Endothelial cell of umbilical vein (primary cell): ENCODE data around the gene NEUROG1. TPM values are rescaled to one million over a fixed set of nuclear protein-coding genes. Genes with fewer than 3 reads are reported as not detected.

Experiments used
- BruUV-seq: library from RNA; stranded (reverse); fragments of 400-500 nt; replicated peaks from 2 replicates; lab custom pipeline; 2021; lab: Mats Ljungman, UMichigan
- CTCF ChIA-PET: fragments of 300-600, 350-600 bp; sonication (Branson Sonifier 250); formaldehyde crosslinking; loops from one replicate; lab custom pipeline; 2021; ENCODE audit warnings: antibody characterized with exemption, inconsistent platforms; lab: Charles Lee
- POLR2A ChIA-PET: fragments of 300-600, 350-600 bp; sonication (Branson Sonifier 250); formaldehyde crosslinking; loops from one replicate; lab custom pipeline; 2021; ENCODE audit warnings: antibody characterized with exemption, inconsistent platforms; lab: Charles Lee
- DNase-seq: peaks from one replicate; pipeline ENCODE4 v3.0.0-alpha.2; 2011; ENCODE audit warnings: low read depth, low spot score
- FAIRE-seq: peaks from 2 replicates; lab custom pipeline; 2011; peaks lifted over from hg19 to GRCh38; lab: Jason Lieb, UNC
- H2AFZ ChIP-seq: 2 replicates; pipeline ENCODE4 v1.6.0; 2012; ENCODE audit warnings: low read depth, low read length, control low read depth, inconsistent platforms
- H3K27ac ChIP-seq: 2 replicates; pipeline ENCODE4 v1.5.1; 2011; ENCODE audit warnings: low read depth, mild to moderate bottlenecking, control low read depth, low read length, moderate library complexity; ENCODE audit not compliant: insufficient read depth
- H3K27me3 ChIP-seq, 2 experiments: 2 replicates each; pipeline versions ENCODE4 v1.6.0 to v1.6.1; 2011; ENCODE audit warnings: low read length in 2 of 2, mixed read lengths in 1 of 2; ENCODE audit not compliant: control insufficient read depth in 2 of 2, insufficient read depth in 2 of 2
- H3K36me3 ChIP-seq, 2 experiments: 2 replicates in 1 of 2; 3 replicates in 1 of 2; pipeline ENCODE4 v1.5.1; 2011; ENCODE audit warnings: low read length in 2 of 2, mild to moderate bottlenecking in 1 of 2, moderate library complexity in 1 of 2; ENCODE audit not compliant: control insufficient read depth in 2 of 2, insufficient read depth in 2 of 2; ENCODE audit errors: extremely low read depth in 1 of 2
- H3K4me1 ChIP-seq: 3 replicates; pipeline ENCODE4 v1.5.1; 2011; ENCODE audit warnings: mild to moderate bottlenecking, low read length; ENCODE audit not compliant: control insufficient read depth, insufficient read depth; ENCODE audit errors: extremely low read depth
- H3K4me2 ChIP-seq: 2 replicates; pipeline ENCODE4 v1.6.1; 2011; ENCODE audit warnings: low read length, control low read depth, mixed read lengths; ENCODE audit not compliant: insufficient read depth
- H3K4me3 ChIP-seq, 3 experiments: fragments of 200-600 bp in 1 of 3; sonication (generic), shearing (Covaris generic) in 1 of 3; replicated peaks in 1 of 3; 2 replicates each; pipeline ENCODE4 v1.5.1; 2011 to 2016; ENCODE audit warnings: control low read depth in 3 of 3, low read length in 3 of 3, mild to moderate bottlenecking in 2 of 3, inconsistent platforms in 1 of 3, low read depth in 1 of 3, moderate library complexity in 1 of 3; ENCODE audit not compliant: insufficient read depth in 1 of 3
- H3K79me2 ChIP-seq: 2 replicates; pipeline ENCODE4 v1.6.0; 2012; ENCODE audit warnings: low read length, inconsistent platforms; ENCODE audit not compliant: control insufficient read depth, insufficient read depth
- H3K9ac ChIP-seq: replicated peaks from 2 replicates; pipeline ENCODE3; 2011; ENCODE audit warnings: low read length, control low read depth; ENCODE audit not compliant: insufficient read depth; ENCODE audit errors: extremely low read depth
- H3K9me1 ChIP-seq: replicated peaks from 3 replicates; pipeline ENCODE4 v1.6.0; 2011; ENCODE audit warnings: mild to moderate bottlenecking, low read length; ENCODE audit not compliant: control insufficient read depth, insufficient read depth; ENCODE audit errors: extremely low read depth
- H3K9me3 ChIP-seq: replicated peaks from 2 replicates; pipeline ENCODE4 v1.5.1; 2012; ENCODE audit warnings: low read length, inconsistent platforms; ENCODE audit not compliant: control insufficient read depth, insufficient read depth
- H4K20me1 ChIP-seq: replicated peaks from 2 replicates; pipeline ENCODE3; 2011; ENCODE audit warnings: mild to moderate bottlenecking, low read length; ENCODE audit not compliant: control insufficient read depth, insufficient read depth; ENCODE audit errors: extremely low read depth
- EZH2 ChIP-seq: IDR thresholded peaks from 2 replicates; pipeline ENCODE4 v1.6.1; 2012; ENCODE audit warnings: borderline replicate concordance, low read depth, mild to moderate bottlenecking, moderate library complexity, low read length, inconsistent platforms; ENCODE audit not compliant: severe bottlenecking
- FOS ChIP-seq: IDR thresholded peaks from 2 replicates; pipeline ENCODE4 v1.6.1; 2011; ENCODE audit warnings: mild to moderate bottlenecking, low read length, moderate library complexity, borderline replicate concordance; ENCODE audit not compliant: insufficient read depth
- GATA2 ChIP-seq: IDR thresholded peaks from 2 replicates; pipeline ENCODE4 v1.7.0; 2011; ENCODE audit warnings: low read depth, mild to moderate bottlenecking, moderate library complexity, mixed read lengths, low read length; ENCODE audit not compliant: insufficient read length, insufficient read depth
- JUN ChIP-seq: IDR thresholded peaks from 2 replicates; pipeline ENCODE4 v1.6.1; 2011; ENCODE audit warnings: borderline replicate concordance, low read depth; ENCODE audit not compliant: insufficient read length, insufficient read depth
- MAX ChIP-seq: IDR thresholded peaks from 2 replicates; pipeline ENCODE4 v1.6.1; 2011; ENCODE audit not compliant: insufficient read depth, insufficient read length
- MYC ChIP-seq: IDR thresholded peaks from one replicate; pipeline ENCODE4 v1.6.1; 2011; ENCODE audit warnings: mild to moderate bottlenecking, low read depth, low read length
- POLR2A ChIP-seq: IDR thresholded peaks from 2 replicates; pipeline ENCODE4 v1.6.1; 2012; ENCODE audit warnings: low read depth, mild to moderate bottlenecking, control low read depth, low read length
- POLR2AphosphoS5 ChIP-seq: IDR thresholded peaks from 2 replicates; pipeline ENCODE4 v1.6.1; 2012; ENCODE audit warnings: low read depth, mild to moderate bottlenecking, control low read depth, low read length, moderate library complexity; ENCODE audit not compliant: insufficient read depth
- dilution Hi-C: fragments of 300-500 bp; cut with MboI; formaldehyde crosslinking; loops from one replicate; pipeline ENCODE4 v1.15.0; 2019; ENCODE audit warnings: low sequenced_read_pairs; ENCODE audit not compliant: extremely low pct_ligation_motif_present
- intact Hi-C: fragments of 100-400 bp; cut with micrococcal nuclease; formaldehyde crosslinking; loops from one replicate; pipeline ENCODE4 v1.10.0; 2022
- polyA plus RNA-seq, 4 experiments: library from polyadenylated mRNA; depleted of rRNA in 3 of 4; stranded (reverse) in 3 of 4; unstranded in 1 of 4; fragments of >200 nt; gene quantifications; 2 replicates each; pipeline versions ENCODE4 v1.2.1 to v1.2.3, GENCODE V29; 2011 to 2012; ENCODE audit warnings: missing spikeins in 1 of 4
- total RNA-seq: library from RNA; stranded (reverse); gene quantifications from 2 replicates; pipeline ENCODE4 v1.2.3, GENCODE V29; 2021
- TF ChIP-seq, protein P1 (sequence below), 2 donors: IDR thresholded peaks; 1 replicate in 1 of 2; 2 replicates in 1 of 2; pipeline ENCODE4 v1.5.1; 2011; ENCODE audit warnings: low read length in 2 of 2, mild to moderate bottlenecking in 2 of 2, moderate library complexity in 2 of 2, control low read depth in 1 of 2, inconsistent platforms in 1 of 2, low read depth in 1 of 2; ENCODE audit not compliant: insufficient read depth in 1 of 2; ENCODE audit errors: extremely low read depth in 1 of 2

The NEUROG1 gene
- total and polyA plus RNA-seq, 2 donors (not counting 3 experiments of a cell fraction or from before 2014, with no cell fraction given), result not detected

DNA sequence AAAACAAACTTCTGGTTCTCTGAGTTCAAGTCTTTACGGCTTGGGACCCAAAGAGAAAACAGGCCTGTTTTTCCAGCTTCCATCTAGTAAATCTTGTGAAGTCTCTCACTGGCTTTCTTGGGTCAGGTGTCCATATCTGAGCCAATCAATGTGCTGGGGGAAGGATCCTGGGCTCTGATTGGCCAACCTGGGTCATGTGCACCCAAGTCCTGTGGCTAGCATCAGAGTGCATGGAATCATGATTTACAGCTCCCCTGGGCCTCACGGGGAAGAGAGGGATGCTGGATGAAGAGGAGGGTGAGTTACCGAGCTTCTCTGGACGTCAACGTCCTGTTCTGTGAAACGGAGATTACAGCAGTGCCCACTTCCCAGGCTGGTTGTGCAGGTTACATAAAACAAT is 23.6 kb upstream of the NEUROG1 start:
- no peak overlapping the region for H3K27ac ChIP-seq
- H3K9ac ChIP-seq, result no peak overlapping the region
- no peak for FAIRE-seq
- no peak overlapping the region for H3K4me3 ChIP-seq
- no peaks in the 10 kb centered on the region for H3K9me1 ChIP-seq
- H3K27me3 ChIP-seq, result peaks cover 4 to 17% of the 10 kb centered on the region in 2 experiments
- TF ChIP-seq POLR2A (no peak), MAX (no peak), JUN (no peak), EZH2 (no peak), MYC (no peak), GATA2 (no peak), FOS (no peak), POLR2AphosphoS5 (no peak)
- TF ChIP-seq, protein P1, sequence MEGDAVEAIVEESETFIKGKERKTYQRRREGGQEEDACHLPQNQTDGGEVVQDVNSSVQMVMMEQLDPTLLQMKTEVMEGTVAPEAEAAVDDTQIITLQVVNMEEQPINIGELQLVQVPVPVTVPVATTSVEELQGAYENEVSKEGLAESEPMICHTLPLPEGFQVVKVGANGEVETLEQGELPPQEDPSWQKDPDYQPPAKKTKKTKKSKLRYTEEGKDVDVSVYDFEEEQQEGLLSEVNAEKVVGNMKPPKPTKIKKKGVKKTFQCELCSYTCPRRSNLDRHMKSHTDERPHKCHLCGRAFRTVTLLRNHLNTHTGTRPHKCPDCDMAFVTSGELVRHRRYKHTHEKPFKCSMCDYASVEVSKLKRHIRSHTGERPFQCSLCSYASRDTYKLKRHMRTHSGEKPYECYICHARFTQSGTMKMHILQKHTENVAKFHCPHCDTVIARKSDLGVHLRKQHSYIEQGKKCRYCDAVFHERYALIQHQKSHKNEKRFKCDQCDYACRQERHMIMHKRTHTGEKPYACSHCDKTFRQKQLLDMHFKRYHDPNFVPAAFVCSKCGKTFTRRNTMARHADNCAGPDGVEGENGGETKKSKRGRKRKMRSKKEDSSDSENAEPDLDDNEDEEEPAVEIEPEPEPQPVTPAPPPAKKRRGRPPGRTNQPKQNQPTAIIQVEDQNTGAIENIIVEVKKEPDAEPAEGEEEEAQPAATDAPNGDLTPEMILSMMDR (IDR thresholded peaks at IDR 0.05; ENCODE audit: extremely low read depth in 1 of 2, insufficient read depth in 1 of 2, low read depth in 1 of 2, low read length in 2 of 2), result no peak
- H2AFZ ChIP-seq, result no peak overlapping the region
- intact Hi-C loops (no loop called here), dilution Hi-C loops (loop anchor here (25.0 kb wide), 1 partner anchor 97 kb away; the partner anchor contains the start of gene TIFAB)
- POLR2A ChIA-PET, result no interaction called here
- H3K36me3 ChIP-seq, result no peaks in the 10 kb centered on the region
- H3K79me2 ChIP-seq, result no peaks in the 10 kb centered on the region
- H3K4me2 ChIP-seq, result no peak overlapping the region
- H4K20me1 ChIP-seq, result no peaks in the 10 kb centered on the region
- no peaks in the 10 kb centered on the region for H3K4me1 ChIP-seq
- CTCF ChIA-PET, result interaction anchor here (1.0 to 14.5 kb wide), 5 partner anchors 9 to 272 kb away, joined by 4 to 661 read pairs (median 110); no protein-coding TSS in a partner anchor
- DNase-seq, result no peak
- H3K9me3 ChIP-seq, result no peaks in the 10 kb centered on the region
- no TSS peak for BruUV-seq
